HepG2 (cell line): ENCODE data around the gene ATG16L1. TPM values are rescaled to one million over a fixed set of nuclear protein-coding genes. Genes with fewer than 3 reads are reported as not detected.
"Not testable (repeated sequence)": the region's sequence is repeated elsewhere in the genome, so short reads cannot be mapped to it uniquely, and the experiment has no call there.

Experiments
- ATAC-seq: fragments of 200-7000 bp; cut with Tn5 transposase; 3 replicates; pipeline ENCODE4 v1.9.1; 2020; ENCODE audit warnings: mild to moderate bottlenecking, moderate library complexity
- BruUV-seq: library from RNA; stranded (reverse); fragments of 400-500 nt; replicated peaks from 2 replicates; lab custom pipeline; 2021; lab: Mats Ljungman, UMichigan
- CTCF ChIA-PET: fragments of 300-600 bp; formaldehyde crosslinking; extraction: SDS; loops from one replicate; lab custom pipeline; 2021; ENCODE audit warnings: low total read pairs, inconsistent platforms, low intra/inter-chr PET ratio; lab: Yijun Ruan, JAX
- POLR2A ChIA-PET: fragments of 350-600 bp; sonication (Branson Sonifier 250); formaldehyde crosslinking; loops from one replicate; lab custom pipeline; 2020; ENCODE audit warnings: antibody characterized with exemption, inconsistent platforms; lab: Yijun Ruan, JAX
- DNase-seq: peaks from one replicate; pipeline ENCODE4 v3.0.0-alpha.2; 2015; ENCODE audit warnings: low spot score
- FAIRE-seq: peaks from 3 replicates; lab custom pipeline; 2011; peaks lifted over from hg19 to GRCh38; lab: Jason Lieb, UNC
- H2AFZ ChIP-seq: one replicate; pipeline ENCODE4 v1.6.1; 2011; ENCODE audit warnings: low read length, inconsistent platforms
- H3K27ac ChIP-seq: fragments of 300-600 bp; 3 replicates; pipeline ENCODE4 v1.8.0; 2011; ENCODE audit warnings: mixed run types, mild to moderate bottlenecking, mixed read lengths, low read length, inconsistent platforms; ENCODE audit not compliant: insufficient read depth; ENCODE audit errors: extremely low read length
- H3K27me3 ChIP-seq, 2 experiments: fragments of 200-600 bp in 1 of 2; 2 replicates in 1 of 2; 3 replicates in 1 of 2; pipeline versions ENCODE4 v1.6.0 to v1.8.0; 2011; ENCODE audit warnings: low read length in 2 of 2, mild to moderate bottlenecking in 2 of 2, moderate library complexity in 2 of 2, inconsistent platforms in 1 of 2; ENCODE audit not compliant: insufficient read depth in 2 of 2, control insufficient read depth in 1 of 2
- H3K36me3 ChIP-seq, 2 experiments: fragments of 200-600 bp in 1 of 2; replicated peaks in 1 of 2; 2 replicates in 1 of 2; 3 replicates in 1 of 2; pipeline versions ENCODE4 v1.5.1 to v1.8.0; 2011; ENCODE audit warnings: low read length in 2 of 2, inconsistent platforms in 1 of 2; ENCODE audit not compliant: insufficient read depth in 2 of 2, control insufficient read depth in 1 of 2
- H3K4me1 ChIP-seq: 2 replicates; pipeline ENCODE4 v1.5.1; 2012; ENCODE audit warnings: low read length, inconsistent platforms; ENCODE audit not compliant: insufficient read depth
- H3K4me2 ChIP-seq: 2 replicates; pipeline ENCODE4 v1.6.0; 2011; ENCODE audit warnings: low read depth, low read length, inconsistent platforms
- H3K4me3 ChIP-seq, 3 experiments: fragments of 200-600 bp in 1 of 3; sonication (generic), shearing (Covaris generic) in 1 of 3; replicated peaks in 1 of 3; 2 replicates each; pipeline ENCODE4 v1.5.1; 2011 to 2016; ENCODE audit warnings: low read length in 3 of 3, inconsistent platforms in 2 of 3, low read depth in 2 of 3, mild to moderate bottlenecking in 2 of 3, control low read depth in 1 of 3, mixed read lengths in 1 of 3; ENCODE audit not compliant: insufficient read depth in 1 of 3
- H3K79me2 ChIP-seq: one replicate; pipeline ENCODE4 v1.6.1; 2011; ENCODE audit warnings: low read length, inconsistent platforms; ENCODE audit not compliant: insufficient read depth
- H3K9ac ChIP-seq: 2 replicates; pipeline ENCODE4 v1.6.0; 2011; ENCODE audit warnings: mild to moderate bottlenecking, low read depth, low read length, inconsistent platforms; ENCODE audit not compliant: insufficient read depth
- H3K9me3 ChIP-seq: 2 replicates; pipeline ENCODE4 v1.5.1; 2012; ENCODE audit warnings: mild to moderate bottlenecking, low read length
- H4K20me1 ChIP-seq: 2 replicates; pipeline ENCODE4 v1.6.0; 2011; ENCODE audit warnings: inconsistent platforms, mild to moderate bottlenecking, low read length, moderate library complexity; ENCODE audit not compliant: insufficient read depth
- CEBPB ChIP-seq: IDR thresholded peaks from 2 replicates; pipeline ENCODE4 v1.6.1; 2011; ENCODE audit warnings: low read depth, low read length, improper control_type of control experiment, borderline replicate concordance
- CREBL2 ChIP-seq: sonication (generic); formaldehyde crosslinking; IDR thresholded peaks from 2 replicates; pipeline ENCODE4 v1.8.1; 2023; ENCODE audit warnings: missing genetic modification reagents, mild to moderate bottlenecking, borderline replicate concordance
- FOXK2 ChIP-seq: fragments of 450-650 bp; IDR thresholded peaks from 2 replicates; pipeline ENCODE4 v1.6.1; 2016
- JUNB ChIP-seq: sonication (generic); formaldehyde crosslinking; IDR thresholded peaks from 2 replicates; pipeline ENCODE4 v1.8.0; 2022; ENCODE audit warnings: missing genetic modification reagents, mild to moderate bottlenecking, borderline replicate concordance
- KMT2A ChIP-seq: sonication (generic); formaldehyde crosslinking; IDR thresholded peaks from 2 replicates; pipeline ENCODE4 v1.4.0; 2020; ENCODE audit warnings: missing genetic modification reagents
- MLXIP ChIP-seq: sonication (generic); formaldehyde crosslinking; IDR thresholded peaks from 2 replicates; pipeline ENCODE4 v1.9.0; 2021; ENCODE audit warnings: missing genetic modification reagents, borderline replicate concordance
- RORA ChIP-seq: sonication (generic); formaldehyde crosslinking; IDR thresholded peaks from 2 replicates; pipeline ENCODE4 v1.5.0; 2020; ENCODE audit warnings: mild to moderate bottlenecking, missing genetic modification reagents, moderate library complexity
- TP53 ChIP-seq: sonication (generic); formaldehyde crosslinking; conservative IDR thresholded peaks from 2 replicates; pipeline ENCODE4 v1.4.0; 2020; ENCODE audit warnings: missing genetic modification reagents
- ZFP1 ChIP-seq: IDR thresholded peaks from 2 replicates; pipeline ENCODE4 v1.6.1; 2016
- ZFP41 ChIP-seq: sonication (generic); formaldehyde crosslinking; IDR thresholded peaks from 2 replicates; pipeline ENCODE4 v1.4.0; 2020; ENCODE audit warnings: mild to moderate bottlenecking, missing genetic modification reagents, borderline replicate concordance
- ZFX ChIP-seq: sonication (generic); formaldehyde crosslinking; IDR thresholded peaks from 2 replicates; pipeline ENCODE4 v1.4.0; 2020; ENCODE audit warnings: mild to moderate bottlenecking, low read depth, missing genetic modification reagents, moderate library complexity
- ZNF441 ChIP-seq: sonication (generic); formaldehyde crosslinking; IDR thresholded peaks from 2 replicates; pipeline ENCODE4 v1.7.0; 2021; ENCODE audit warnings: missing genetic modification reagents, borderline replicate concordance
- ZNF607 ChIP-seq: sonication (generic); formaldehyde crosslinking; IDR thresholded peaks from 2 replicates; pipeline ENCODE4 v1.5.1; 2020; ENCODE audit warnings: missing genetic modification reagents, mild to moderate bottlenecking, borderline replicate concordance
- WGBS: methylation state at CpG from one replicate; pipeline ENCODE4 v1.1.6; 2017; ENCODE audit warnings: low lambda C conversion rate; 5-methylcytosine and 5-hydroxymethylcytosine counted together
- in situ Hi-C: cut with HindIII; loops from 2 replicates; pipeline ENCODE4 v1.10.0; 2017; ENCODE audit warnings: low pct_unique_long_range_greater_than_20kb; ENCODE audit not compliant: extremely low pct_ligation_motif_present
- intact Hi-C: fragments of 100-400 bp; cut with micrococcal nuclease; formaldehyde crosslinking; loops from one replicate; pipeline ENCODE4 v1.10.0; 2022; ENCODE audit not compliant: unreplicated experiment
- polyA plus RNA-seq, 8 experiments: library from polyadenylated mRNA; depleted of rRNA in 3 of 8; stranded (reverse) in 7 of 8; unstranded in 1 of 8; fragments of >200 nt; fragmentation: Illumina TruSeq in 4 of 8; extraction: Trizol in 4 of 8; gene quantifications; 2 replicates each; pipeline versions ENCODE4 v1.2.1 to v1.2.3, GENCODE V29; 2011 to 2016; ENCODE audit warnings: low read depth in 4 of 8, missing spikeins in 1 of 8, mixed read lengths in 1 of 8; ENCODE audit not compliant: insufficient read depth in 1 of 8
- total RNA-seq, 5 experiments: library from RNA; depleted of rRNA; stranded (reverse); fragments of >200 nt; fragmentation: Illumina TruSeq; extraction: Trizol; gene quantifications; 2 replicates each; pipeline ENCODE4 v1.2.3, GENCODE V29; 2016; ENCODE audit warnings: low read depth in 1 of 5

Gene ATG16L1
- total and polyA plus RNA-seq, 2 of the 13 experiments (the other 11 are each of a cell fraction or from before 2014, with no cell fraction given): 26.0 to 51.7 TPM

GRCh38 chr2:233336091-233336490 is 84.6 kb downstream of the ATG16L1 start:
- H3K9ac ChIP-seq, H2AFZ ChIP-seq, H3K4me3 ChIP-seq, BruUV-seq, H3K4me2 ChIP-seq, H3K36me3 ChIP-seq, H3K79me2 ChIP-seq, H3K9me3 ChIP-seq, DNase-seq, FAIRE-seq, H3K27ac ChIP-seq, intact Hi-C loops, in situ Hi-C loops, ATAC-seq, CTCF ChIA-PET, POLR2A ChIA-PET, H4K20me1 ChIP-seq: not testable (repeated sequence)
- peaks cover 25% of the 10 kb centered on the region for H3K4me1 ChIP-seq
- H3K27me3 ChIP-seq: peaks cover 0 to 10% of the 10 kb centered on the region in 2 experiments; a peak in 2 of 5 replicates
- 87% methylated on average over 13 of the region's 13 CpGs for WGBS

GRCh38 chr2:233336541-233336940 is 85.1 kb downstream of the ATG16L1 start:
- Histone ChIP-seq H3K27me3 (peaks cover 0 to 6% of the 10 kb centered on the region in 2 experiments; a peak in 2 of 5 replicates), H3K9ac (no peak overlapping the region), H3K4me2 (no peak overlapping the region), H3K36me3 (no peaks in the 10 kb centered on the region), H3K79me2 (no peaks in the 10 kb centered on the region), H3K27ac (no peak overlapping the region), H2AFZ (no peak overlapping the region), H3K4me1 (peaks cover 25% of the 10 kb centered on the region), H4K20me1 (no peaks in the 10 kb centered on the region), H3K4me3 (no peak overlapping the region), H3K9me3 (no peaks in the 10 kb centered on the region)
- in situ Hi-C loops: no loop called here
- no TSS peak for BruUV-seq
- no peak for FAIRE-seq
- ATAC-seq: no peak
- no peak for DNase-seq
- POLR2A ChIA-PET: no interaction called here
- intact Hi-C loops: no loop called here
- WGBS: 44% methylated on average over 5 of the region's 5 CpGs
- CTCF ChIA-PET: no interaction called here
- TF ChIP-seq CEBPB (no peak), ZFP1 (no peak), FOXK2 (no peak), ZNF441 (CRISPR knock-in tag) (no peak), TP53 (CRISPR knock-in tag) (no peak), ZNF607 (CRISPR knock-in tag) (no peak), MLXIP (no peak), KMT2A (CRISPR knock-in tag) (no peak), RORA (CRISPR knock-in tag) (no peak), JUNB (CRISPR knock-in tag) (no peak), CREBL2 (no peak), ZFP41 (CRISPR knock-in tag) (no peak), ZFX (no peak)
